Endodermal cell (in vitro differentiated cells): ENCODE measurements around the gene CPAMD8. TPM values are rescaled to one million over a fixed set of nuclear protein-coding genes. Genes with fewer than 3 reads are reported as not detected.

Experiments used
- DNase-seq: peaks from one replicate; pipeline ENCODE4 v3.0.0-alpha.2; 2017
- H3K27ac ChIP-seq: 2 replicates; pipeline ENCODE4 v1.5.1; 2013; ENCODE audit warnings: mild to moderate bottlenecking, low read depth, low read length, moderate library complexity
- H3K27me3 ChIP-seq: 2 replicates; pipeline ENCODE4 v1.6.1; 2013; ENCODE audit warnings: mild to moderate bottlenecking, low read length, moderate library complexity; ENCODE audit not compliant: insufficient read depth, control insufficient read depth, poor library complexity, severe bottlenecking
- H3K36me3 ChIP-seq: 2 replicates; pipeline ENCODE4 v1.7.0; 2013; ENCODE audit warnings: mild to moderate bottlenecking, low read length, moderate library complexity; ENCODE audit not compliant: control insufficient read depth, insufficient read depth
- H3K4me1 ChIP-seq: one replicate; pipeline ENCODE4 v1.7.0; 2013; ENCODE audit warnings: low read length; ENCODE audit not compliant: control insufficient read depth, insufficient read depth
- H3K4me3 ChIP-seq: 2 replicates; pipeline ENCODE4 v1.5.1; 2013; ENCODE audit warnings: mild to moderate bottlenecking, low read length, moderate library complexity
- H3K9ac ChIP-seq: 2 replicates; pipeline ENCODE4 v1.6.1; 2013; ENCODE audit warnings: mild to moderate bottlenecking, low read length, moderate library complexity; ENCODE audit not compliant: poor library complexity, severe bottlenecking; ENCODE audit errors: extremely low read depth
- H3K9me3 ChIP-seq: 2 replicates; pipeline ENCODE4 v1.6.1; 2013; ENCODE audit warnings: mild to moderate bottlenecking, low read length, moderate library complexity; ENCODE audit not compliant: control insufficient read depth
- H3K27ac Mint-ChIP-seq: 2 replicates; pipeline ENCODE4 v1.8.0; 2020; ENCODE audit warnings: mixed read lengths
- H3K27me3 Mint-ChIP-seq: 2 replicates; pipeline ENCODE4 v1.8.0; 2021; ENCODE audit warnings: mild to moderate bottlenecking, mixed read lengths; ENCODE audit not compliant: insufficient read depth
- H3K36me3 Mint-ChIP-seq: 2 replicates; pipeline ENCODE4 v1.8.0; 2020; ENCODE audit warnings: low read depth, mixed read lengths
- H3K4me1 Mint-ChIP-seq: 2 replicates; pipeline ENCODE4 v1.8.0; 2020; ENCODE audit warnings: mixed read lengths
- H3K4me3 Mint-ChIP-seq: 2 replicates; pipeline ENCODE4 v1.8.0; 2020; ENCODE audit warnings: mild to moderate bottlenecking, moderate library complexity, mixed read lengths
- H3K9me3 Mint-ChIP-seq: 2 replicates; pipeline ENCODE4 v1.8.0; 2020; ENCODE audit warnings: mild to moderate bottlenecking, mixed read lengths
- CTCF ChIP-seq: fragments of 200-600 bp; sonication (generic); conservative IDR thresholded peaks from 2 replicates; pipeline ENCODE4 v1.5.0; 2021; ENCODE audit warnings: antibody characterized with exemption, mild to moderate bottlenecking
- WGBS, 2 experiments: methylation state at CpG; one replicate each; pipeline versions ENCODE4 v1.1.5 to v1.1.7; 2013; ENCODE audit warnings: missing lambda C conversion rate in 2 of 2, mixed read lengths in 1 of 2; ENCODE audit not compliant: insufficient coverage in 1 of 2, insufficient read length in 1 of 2; 5-methylcytosine and 5-hydroxymethylcytosine counted together
- total RNA-seq, 2 donors: library from RNA; stranded (reverse); fragmentation: NEBNext Ultra II Directional in 1 of 2; extraction: Animal tissue kit (Norgen Biotek cat#: 25700) in 1 of 2; gene quantifications; 2 replicates in 1 of 2; 3 replicates in 1 of 2; pipeline ENCODE4 v1.2.1, GENCODE V29; 2021

The CPAMD8 gene
- total RNA-seq, 2 donors from 2014 or later = 19.7 to 22.9 TPM

- Mint-ChIP-seq H3K27me3 (no peaks in the 10 kb centered on the region), H3K36me3 (peaks cover 57% of the 10 kb centered on the region), H3K4me1 (no peaks in the 10 kb centered on the region), H3K4me3 (no peak overlapping the region), H3K9me3 (no peaks in the 10 kb centered on the region), H3K27ac (peak overlapping the region; percentile 78)
- Histone ChIP-seq H3K27me3 (no peaks in the 10 kb centered on the region), H3K4me3 (no peak overlapping the region), H3K4me1 (no peaks in the 10 kb centered on the region), H3K27ac (peak overlapping the region; percentile 36), H3K9ac (peak overlapping the region; percentile 16), H3K36me3 (peaks cover 38% of the 10 kb centered on the region), H3K9me3 (no peaks in the 10 kb centered on the region)
- WGBS, 2 experiments = 67 to 100% methylated on average over 1 of the region's 1 CpG
- DNase-seq = no peak
- no peak for TF ChIP-seq CTCF
These were observed 152.2 kb downstream of the CPAMD8 start for GRCh38 chr19:16874250-16874977.

- Histone ChIP-seq H3K4me3 (no peak overlapping the region), H3K9me3 (no peaks in the 10 kb centered on the region), H3K9ac (no peak overlapping the region), H3K4me1 (no peaks in the 10 kb centered on the region), H3K36me3 (peaks cover 38% of the 10 kb centered on the region), H3K27ac (no peak overlapping the region), H3K27me3 (no peaks in the 10 kb centered on the region)
- no peak for TF ChIP-seq CTCF
- Mint-ChIP-seq H3K4me1 (no peaks in the 10 kb centered on the region), H3K27me3 (no peaks in the 10 kb centered on the region), H3K27ac (peak overlapping the region; percentile 78), H3K4me3 (no peak overlapping the region), H3K9me3 (no peaks in the 10 kb centered on the region), H3K36me3 (peaks cover 54% of the 10 kb centered on the region)
- no peak for DNase-seq
- 90 to 96% methylated on average over 3 of the region's 3 CpGs for WGBS, 2 experiments
These were observed 153.0 kb downstream of the CPAMD8 start for GRCh38 chr19:16873594-16873993.

GRCh38 chr19:16872728-16873127 is 153.9 kb downstream of the CPAMD8 start:
- Mint-ChIP-seq H3K27ac (no peak overlapping the region), H3K4me3 (no peak overlapping the region), H3K4me1 (no peaks in the 10 kb centered on the region), H3K27me3 (no peaks in the 10 kb centered on the region), H3K36me3 (peaks cover 61% of the 10 kb centered on the region), H3K9me3 (no peaks in the 10 kb centered on the region)
- no peaks in the 10 kb centered on the region for H3K27me3 ChIP-seq
- H3K9me3 ChIP-seq = no peaks in the 10 kb centered on the region
- no peaks in the 10 kb centered on the region for H3K4me1 ChIP-seq
- no peak overlapping the region for H3K9ac ChIP-seq
- TF ChIP-seq CTCF = no peak
- peaks cover 36% of the 10 kb centered on the region for H3K36me3 ChIP-seq
- no peak for DNase-seq
- H3K4me3 ChIP-seq = no peak overlapping the region
- WGBS, 2 experiments = 95 to 97% methylated on average over 21 of the region's 21 CpGs
- no peak overlapping the region for H3K27ac ChIP-seq
